OCI-LY3 (cell line): ENCODE data around the gene MED13L.

Source experiments
- H2AFZ ChIP-seq: fragments of 200-600, 300-600 bp; shearing (Covaris generic); 2 replicates; pipeline ENCODE4 v1.6.0; 2014; ENCODE audit warnings: antibody characterized with exemption, low read depth, low read length
- H3K27ac ChIP-seq: fragments of 200-600, 300-600 bp; sonication (generic); 2 replicates; pipeline ENCODE4 v1.5.1; 2014; ENCODE audit warnings: mild to moderate bottlenecking, low read length, moderate library complexity, mixed read lengths
- H3K27me3 ChIP-seq: fragments of 200-600, 300-600 bp; sonication (generic); 2 replicates; pipeline ENCODE4 v1.6.1; 2014; ENCODE audit warnings: low read depth, low read length, mixed read lengths
- H3K36me3 ChIP-seq: fragments of 200-600, 300-600 bp; sonication (generic); replicated peaks from 2 replicates; pipeline ENCODE3; 2014; ENCODE audit warnings: low read depth, low read length, mixed read lengths
- H3K4me1 ChIP-seq: fragments of 300-600, 200-600 bp; sonication (generic); 2 replicates; pipeline ENCODE4 v1.6.1; 2014; ENCODE audit warnings: low read length, mixed read lengths
- H3K4me2 ChIP-seq: fragments of 200-600, 300-600 bp; sonication (generic); 2 replicates; pipeline ENCODE4 v1.6.1; 2014; ENCODE audit warnings: low read length, mixed read lengths
- H3K4me3 ChIP-seq: fragments of 300-600, 200-600 bp; sonication (generic); 2 replicates; pipeline ENCODE4 v1.5.1; 2014; ENCODE audit warnings: antibody characterized with exemption, mild to moderate bottlenecking, low read length, moderate library complexity
- H3K79me2 ChIP-seq: fragments of 300-600, 200-600 bp; shearing (Covaris generic); 2 replicates; pipeline ENCODE4 v1.6.1; 2014; ENCODE audit warnings: mild to moderate bottlenecking, low read length, mixed read lengths
- H3K9ac ChIP-seq: fragments of 300-600, 200-600 bp; shearing (Covaris generic); 2 replicates; pipeline ENCODE4 v1.6.0; 2014; ENCODE audit warnings: mild to moderate bottlenecking, low read length, moderate library complexity
- H3K9me3 ChIP-seq: fragments of 200-600, 300-600 bp; shearing (Covaris generic); 2 replicates; pipeline ENCODE4 v1.6.1; 2014; ENCODE audit warnings: low read length, mixed read lengths; ENCODE audit not compliant: insufficient read depth
- H4K20me1 ChIP-seq: fragments of 200-600, 300-600 bp; sonication (generic); 2 replicates; pipeline ENCODE4 v1.6.1; 2016; ENCODE audit warnings: low read length, mixed read lengths; ENCODE audit not compliant: insufficient read depth
- CTCF ChIP-seq: fragments of 200-600, 300-600 bp; sonication (generic); IDR thresholded peaks from 2 replicates; pipeline ENCODE4 v1.5.1; 2014; ENCODE audit warnings: antibody characterized with exemption, low read length, low read depth
- EZH2phosphoT487 ChIP-seq: fragments of 200-600 bp; shearing (Covaris generic); IDR thresholded peaks from 2 replicates; pipeline ENCODE4 v1.6.1; 2018; ENCODE audit warnings: antibody characterized with exemption, mixed run types, low read depth

Gene MED13L

DNA sequence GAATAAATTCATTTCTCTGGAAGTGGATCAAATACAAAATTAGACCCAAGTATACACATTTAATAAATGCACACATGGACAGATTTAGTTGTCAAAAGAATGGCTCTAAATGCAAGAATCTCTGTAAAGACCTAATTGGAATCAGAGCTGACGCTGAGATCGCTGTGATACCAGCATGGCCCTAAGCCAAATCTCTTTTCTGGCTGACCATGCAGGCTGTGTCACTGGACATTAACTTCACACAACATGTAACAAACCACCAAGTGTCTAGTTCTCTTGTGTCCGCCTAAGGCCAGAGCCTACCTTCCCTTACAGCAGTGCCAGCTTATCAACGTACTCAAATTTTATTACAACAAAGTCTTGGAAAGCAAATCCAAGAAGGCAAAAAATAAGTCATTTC, 127.5 kb downstream of the MED13L start:
- Histone ChIP-seq H3K9ac (no peak overlapping the region), H2AFZ (no peak overlapping the region), H3K4me3 (no peak overlapping the region), H3K79me2 (peaks cover 93% of the 10 kb centered on the region), H4K20me1 (peaks cover 36% of the 10 kb centered on the region), H3K4me2 (no peak overlapping the region), H3K27ac (no peak overlapping the region), H3K27me3 (no peaks in the 10 kb centered on the region), H3K36me3 (no peaks in the 10 kb centered on the region), H3K4me1 (peaks cover 47% of the 10 kb centered on the region), H3K9me3 (no peaks in the 10 kb centered on the region)
- no peak for TF ChIP-seq EZH2phosphoT487
- TF ChIP-seq CTCF = no peak

- Histone ChIP-seq H3K36me3 (no peaks in the 10 kb centered on the region), H3K4me2 (no peak overlapping the region), H4K20me1 (peaks cover 35% of the 10 kb centered on the region), H3K79me2 (peaks cover 93% of the 10 kb centered on the region), H3K4me1 (peaks cover 54% of the 10 kb centered on the region), H3K9me3 (no peaks in the 10 kb centered on the region), H2AFZ (no peak overlapping the region), H3K27me3 (no peaks in the 10 kb centered on the region), H3K4me3 (no peak overlapping the region), H3K9ac (no peak overlapping the region), H3K27ac (no peak overlapping the region)
- no peak for TF ChIP-seq EZH2phosphoT487
- no peak for TF ChIP-seq CTCF
Observed at GRCh38 chr12:116148844-116149243, 128.6 kb downstream of the MED13L start.

- H3K79me2 ChIP-seq = peaks cover 95% of the 10 kb centered on the region
- H3K4me1 ChIP-seq = peaks cover 54% of the 10 kb centered on the region
- no peaks in the 10 kb centered on the region for H3K27me3 ChIP-seq
- no peak overlapping the region for H3K4me2 ChIP-seq
- no peak overlapping the region for H2AFZ ChIP-seq
- peaks cover 21% of the 10 kb centered on the region; the same call in 1 of the 2 replicates for H4K20me1 ChIP-seq
- H3K9me3 ChIP-seq = no peaks in the 10 kb centered on the region
- H3K27ac ChIP-seq = no peak overlapping the region
- TF ChIP-seq CTCF (no peak), EZH2phosphoT487 (no peak)
- H3K4me3 ChIP-seq = no peak overlapping the region
- no peak overlapping the region for H3K9ac ChIP-seq
- no peaks in the 10 kb centered on the region for H3K36me3 ChIP-seq
Observed at GRCh38 chr12:116146386-116146785, 131.1 kb downstream of the MED13L start.

DNA sequence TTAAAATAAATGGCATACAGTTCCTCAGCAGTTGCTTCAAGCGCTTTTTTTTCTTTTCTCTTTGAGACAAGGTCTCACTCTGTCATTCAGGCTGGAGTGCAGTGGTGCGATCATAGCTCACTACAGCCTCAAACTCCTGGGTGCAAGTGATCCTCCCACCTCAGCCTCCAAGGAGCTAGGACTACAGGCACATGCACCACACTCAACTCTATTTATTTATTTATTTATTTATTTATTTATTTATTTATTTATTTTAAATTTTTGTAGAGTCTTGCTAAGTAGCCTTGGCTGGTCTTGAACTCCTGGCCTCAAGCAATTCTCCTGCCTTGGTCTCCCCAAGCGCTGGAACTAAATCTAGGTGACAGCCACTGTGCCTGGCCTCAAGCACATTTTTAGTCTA, 132.0 kb downstream of the MED13L start:
- TF ChIP-seq CTCF (no peak), EZH2phosphoT487 (no peak)
- Histone ChIP-seq H3K9me3 (no peaks in the 10 kb centered on the region), H3K9ac (no peak overlapping the region), H3K4me2 (peak overlapping the region; percentile 91), H4K20me1 (peaks cover 17% of the 10 kb centered on the region; the same call in 1 of the 2 replicates), H3K27ac (peak overlapping the region; percentile 79; the same call in 1 of the 2 replicates), H3K36me3 (no peaks in the 10 kb centered on the region), H3K79me2 (peaks cover 95% of the 10 kb centered on the region), H3K4me1 (peaks cover 58% of the 10 kb centered on the region), H2AFZ (no peak overlapping the region), H3K4me3 (no peak overlapping the region), H3K27me3 (no peaks in the 10 kb centered on the region)
